Measurements from ENCODE around the gene ZFP36L1.

Gene ZFP36L1, protein sequence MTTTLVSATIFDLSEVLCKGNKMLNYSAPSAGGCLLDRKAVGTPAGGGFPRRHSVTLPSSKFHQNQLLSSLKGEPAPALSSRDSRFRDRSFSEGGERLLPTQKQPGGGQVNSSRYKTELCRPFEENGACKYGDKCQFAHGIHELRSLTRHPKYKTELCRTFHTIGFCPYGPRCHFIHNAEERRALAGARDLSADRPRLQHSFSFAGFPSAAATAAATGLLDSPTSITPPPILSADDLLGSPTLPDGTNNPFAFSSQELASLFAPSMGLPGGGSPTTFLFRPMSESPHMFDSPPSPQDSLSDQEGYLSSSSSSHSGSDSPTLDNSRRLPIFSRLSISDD

DNA sequence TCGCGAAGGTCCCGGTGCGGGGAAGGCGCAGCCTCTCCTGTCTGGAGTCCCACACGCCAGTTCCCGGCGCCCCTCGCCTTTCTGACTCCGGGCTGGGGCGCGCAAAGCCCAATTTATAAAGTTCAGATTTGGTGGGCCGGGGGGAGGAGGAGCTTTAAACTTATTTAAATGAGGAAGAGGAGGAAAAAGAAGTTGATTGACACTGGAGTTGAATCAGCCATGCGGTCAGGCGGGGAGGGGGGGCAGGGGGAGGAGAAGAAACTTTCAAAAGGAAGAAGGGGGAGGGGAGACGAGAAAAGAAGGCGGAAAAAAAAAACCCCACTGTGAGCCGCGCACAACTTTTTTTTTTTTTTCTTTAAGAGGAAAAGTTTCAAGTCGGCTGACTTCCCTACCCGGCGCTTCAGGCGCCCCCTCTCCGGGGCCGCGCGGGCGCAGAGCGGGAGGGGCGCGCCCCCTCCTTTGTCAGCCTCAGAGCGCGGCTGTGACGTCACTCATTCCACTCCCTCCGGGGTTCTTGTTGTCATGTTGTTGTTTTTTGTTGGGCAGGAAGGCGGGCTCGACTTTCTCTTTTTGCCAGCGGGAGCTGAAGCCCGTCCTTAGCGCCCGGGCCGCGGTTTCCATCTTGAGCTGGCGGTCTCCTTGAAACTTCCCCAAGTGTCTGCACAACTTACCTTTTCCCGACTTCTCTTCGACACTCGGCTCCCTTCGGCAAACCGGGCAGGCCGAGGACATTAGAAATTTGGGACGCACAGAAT, at the start of gene ZFP36L1:
ZFP36L1 (minus strand) TSS at position 89 of the 755 bp plus-strand sequence. CDS start 129 bp downstream, outside the sequence.
- peak; percentile 95 for DNase-seq (ENCODE audit: low read depth)

DNA sequence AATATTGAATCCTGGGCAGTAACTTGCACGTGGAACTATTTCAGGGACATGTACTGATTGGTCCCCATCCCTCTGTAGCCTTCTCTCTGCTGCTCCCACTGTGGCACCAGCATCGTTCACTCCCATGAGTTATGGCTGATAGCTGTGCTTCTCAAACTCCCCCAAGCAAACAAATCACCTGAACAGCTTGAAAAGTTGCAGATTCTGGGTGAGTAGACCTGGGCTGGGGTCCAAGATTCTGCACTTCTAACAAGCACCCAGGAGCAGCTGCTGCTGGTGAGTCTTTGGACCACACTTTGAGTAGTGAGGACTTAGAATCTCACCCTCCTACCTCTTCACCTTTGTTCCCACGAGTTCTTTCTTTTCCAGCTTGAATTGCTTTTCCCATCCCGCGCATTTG, 49.4 kb upstream of the ZFP36L1 start:
- no peak for DNase-seq (ENCODE audit: low read depth)

DNA sequence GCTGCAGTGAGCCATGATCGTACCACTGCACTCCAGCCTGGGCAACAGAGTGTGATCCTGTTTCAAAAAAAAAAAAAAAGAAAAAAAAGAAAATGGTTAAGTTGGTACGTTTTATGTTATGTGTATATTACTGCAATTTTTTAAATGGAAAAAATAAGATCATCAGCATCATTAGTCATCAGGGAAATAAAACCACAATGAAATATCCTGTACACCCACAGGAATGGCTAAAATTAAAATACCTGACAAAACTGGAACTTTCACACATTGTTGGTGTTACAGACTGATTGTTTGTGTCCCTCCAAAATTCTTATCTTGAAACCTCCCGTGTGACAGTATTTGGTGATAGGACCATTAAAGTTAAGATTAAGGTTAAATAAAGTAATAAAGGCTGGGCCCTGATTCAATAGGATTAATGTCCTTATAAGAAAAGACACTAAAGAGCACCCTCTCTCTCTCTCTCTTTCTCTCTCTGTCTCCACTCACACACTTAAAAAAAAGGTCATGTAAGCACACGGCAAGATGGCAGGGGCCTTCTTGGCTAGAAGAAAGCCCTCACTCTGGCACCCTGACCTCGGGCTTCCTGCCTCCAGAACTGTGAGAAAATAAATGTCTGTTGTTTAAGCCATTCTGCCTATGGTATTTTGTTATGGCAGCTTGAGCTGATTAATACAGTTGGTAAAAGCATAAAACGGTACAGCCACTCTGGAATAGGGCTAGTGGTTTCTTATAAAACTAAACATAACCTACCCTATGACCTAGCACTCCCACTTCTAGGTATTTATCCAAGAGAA, 48.3 kb upstream of the ZFP36L1 start:
- DNase-seq (ENCODE audit: low read depth): no peak

DNA sequence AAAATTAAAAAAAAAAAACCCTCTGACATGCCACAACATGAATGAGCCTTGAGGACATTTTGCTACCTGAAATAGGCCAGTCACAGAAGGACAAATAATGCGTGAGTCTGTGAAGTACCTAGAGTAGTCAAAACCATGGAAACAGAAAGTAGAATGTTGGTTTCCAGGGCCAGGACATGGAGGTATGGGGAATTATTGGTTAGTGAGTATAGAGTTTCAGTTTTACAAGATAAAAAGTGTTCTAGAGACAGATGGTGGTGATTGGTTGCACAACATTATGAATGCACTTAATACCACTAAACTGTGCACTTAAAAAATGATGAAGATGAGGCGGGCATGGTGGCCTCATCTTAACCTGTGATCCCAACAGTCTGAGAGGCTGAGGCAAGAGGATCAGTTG, 47.6 kb upstream of the ZFP36L1 start:
- no peak for DNase-seq (ENCODE audit: low read depth)

DNA sequence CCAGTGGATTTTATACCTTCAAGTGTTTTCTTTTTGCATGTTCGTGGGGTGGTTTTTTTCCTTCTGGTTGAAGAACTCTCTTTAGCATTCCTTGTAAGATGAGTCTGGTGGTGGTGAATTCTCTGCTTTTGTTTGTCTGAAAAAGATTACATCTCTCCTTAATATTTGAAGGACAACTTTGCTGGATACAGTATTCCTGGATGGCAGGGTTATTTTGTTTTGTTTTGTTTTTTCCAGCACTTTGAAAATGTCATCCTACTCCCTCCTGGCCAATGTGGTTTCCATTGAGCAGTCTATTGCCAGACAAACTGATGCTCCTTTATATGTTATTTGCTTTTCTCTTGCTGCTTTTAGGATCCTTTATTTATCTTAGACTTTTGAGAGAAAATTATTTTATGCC, 43.2 kb upstream of the ZFP36L1 start:
- no peak for DNase-seq (ENCODE audit: low read depth)

DNA sequence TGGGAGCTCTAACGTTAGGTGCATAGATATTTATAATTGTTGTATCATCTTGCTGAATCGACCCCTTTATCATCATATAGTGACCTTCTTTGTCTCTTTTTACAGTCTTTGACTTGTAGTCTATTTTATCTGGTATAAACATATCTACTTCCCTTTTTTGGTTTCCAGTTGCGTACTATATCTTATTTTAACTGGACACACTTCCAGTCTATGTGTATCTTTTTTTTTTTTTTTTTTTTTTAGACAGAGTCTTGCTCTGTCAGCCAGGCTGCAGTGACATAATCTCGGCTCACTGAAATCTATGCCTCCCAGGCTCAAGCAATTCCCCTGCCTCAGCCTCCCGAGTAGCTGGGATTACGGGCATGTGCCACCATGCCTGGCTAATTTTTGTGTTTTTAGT, 41.9 kb upstream of the ZFP36L1 start:
- DNase-seq (ENCODE audit: low read depth): no peak

DNA sequence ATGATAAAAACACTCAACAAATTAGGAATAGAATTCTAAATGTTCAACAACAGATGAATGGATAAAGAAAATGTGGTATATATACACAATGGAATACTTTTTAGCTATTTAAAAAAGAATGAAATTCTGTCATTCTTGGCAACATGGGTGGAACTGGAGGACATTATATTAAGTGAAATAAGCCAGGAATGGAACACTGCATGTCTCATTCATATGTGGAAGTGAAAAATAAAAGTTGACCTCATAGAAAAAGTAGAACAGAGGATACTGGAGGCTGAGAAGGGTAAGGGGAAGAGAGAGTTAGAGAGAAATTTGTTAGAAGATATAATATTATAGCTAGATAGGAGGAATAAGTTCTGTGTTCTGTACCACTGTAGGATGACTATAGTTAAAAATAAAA, 35.8 kb upstream of the ZFP36L1 start:
- no peak for DNase-seq (ENCODE audit: low read depth)

DNA sequence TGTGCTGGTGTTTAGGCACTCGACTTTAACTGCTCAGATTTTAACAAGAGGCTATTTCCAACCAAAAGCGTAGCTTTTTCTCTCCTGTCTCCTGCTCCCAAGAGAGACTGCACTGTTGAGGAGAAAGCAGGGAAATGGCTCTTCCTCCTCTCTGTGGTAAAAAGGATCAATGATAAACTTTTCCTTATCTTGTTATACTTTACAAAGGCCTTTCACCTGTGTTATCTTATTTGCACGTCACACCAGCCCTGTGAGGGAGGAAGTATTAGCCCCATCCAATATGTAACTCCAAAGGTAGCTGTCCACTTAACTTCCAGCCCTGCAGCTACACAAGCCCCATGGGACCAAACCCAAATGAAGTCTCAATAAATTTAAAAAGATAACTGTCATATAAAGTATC, 32.9 kb upstream of the ZFP36L1 start:
- no peak for DNase-seq (ENCODE audit: low read depth)

DNA sequence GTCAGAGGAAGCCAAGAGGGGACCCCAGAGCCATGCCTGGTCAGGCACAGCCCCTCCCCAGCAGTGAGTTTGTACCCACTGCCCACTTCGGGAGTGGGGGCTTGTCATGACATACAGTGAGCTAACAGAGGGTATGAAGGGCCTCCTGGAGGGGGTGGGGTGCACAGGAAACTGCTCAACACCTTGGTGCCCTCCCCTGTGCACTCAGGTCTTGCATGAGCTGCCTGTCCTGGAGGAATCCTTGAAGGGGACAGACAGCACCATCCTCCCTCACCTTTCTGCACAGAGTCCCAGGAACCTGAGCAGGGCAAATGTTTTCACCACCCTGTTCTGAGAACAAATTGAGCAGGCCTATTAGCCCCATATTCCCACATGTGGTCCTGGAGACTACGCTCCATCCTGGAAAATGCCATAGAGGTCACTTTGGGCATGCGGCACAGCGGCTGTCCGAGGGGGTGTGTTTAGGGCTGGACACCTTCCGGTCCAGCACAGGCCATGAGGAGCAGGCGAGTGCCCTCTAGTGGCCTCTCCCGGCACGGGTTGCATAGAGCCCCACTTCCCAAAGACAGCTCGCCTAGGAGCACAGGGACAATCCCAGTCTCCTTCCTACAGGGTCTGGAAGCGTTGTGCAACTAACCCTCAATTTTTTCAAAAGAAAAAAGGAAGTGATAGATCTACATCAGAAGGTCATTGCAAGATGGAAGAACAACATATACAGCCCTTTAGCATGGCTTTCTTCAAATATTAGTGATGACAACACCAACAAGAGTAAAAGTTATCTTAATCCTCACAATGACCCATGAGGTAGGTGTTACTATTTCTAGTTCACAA, 31.9 kb upstream of the ZFP36L1 start:
- DNase-seq (ENCODE audit: low read depth): peak; percentile 44

DNA sequence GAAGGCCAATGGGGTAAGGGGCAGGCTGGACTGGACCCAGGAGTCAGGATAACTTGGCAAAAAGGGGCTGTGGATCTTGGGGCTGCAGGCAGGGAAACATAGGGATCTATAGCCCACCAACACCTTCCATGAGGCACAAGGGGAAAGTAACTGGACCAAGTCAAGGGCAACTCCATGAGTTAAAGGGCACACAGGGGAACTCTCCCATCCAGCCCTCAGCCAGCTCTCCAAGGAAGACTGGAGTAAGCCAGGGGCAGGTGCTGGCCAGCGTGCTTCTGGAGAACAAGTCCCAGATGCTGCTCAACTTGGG, 31.3 kb upstream of the ZFP36L1 start:
- DNase-seq (ENCODE audit: low read depth): no peak

DNA sequence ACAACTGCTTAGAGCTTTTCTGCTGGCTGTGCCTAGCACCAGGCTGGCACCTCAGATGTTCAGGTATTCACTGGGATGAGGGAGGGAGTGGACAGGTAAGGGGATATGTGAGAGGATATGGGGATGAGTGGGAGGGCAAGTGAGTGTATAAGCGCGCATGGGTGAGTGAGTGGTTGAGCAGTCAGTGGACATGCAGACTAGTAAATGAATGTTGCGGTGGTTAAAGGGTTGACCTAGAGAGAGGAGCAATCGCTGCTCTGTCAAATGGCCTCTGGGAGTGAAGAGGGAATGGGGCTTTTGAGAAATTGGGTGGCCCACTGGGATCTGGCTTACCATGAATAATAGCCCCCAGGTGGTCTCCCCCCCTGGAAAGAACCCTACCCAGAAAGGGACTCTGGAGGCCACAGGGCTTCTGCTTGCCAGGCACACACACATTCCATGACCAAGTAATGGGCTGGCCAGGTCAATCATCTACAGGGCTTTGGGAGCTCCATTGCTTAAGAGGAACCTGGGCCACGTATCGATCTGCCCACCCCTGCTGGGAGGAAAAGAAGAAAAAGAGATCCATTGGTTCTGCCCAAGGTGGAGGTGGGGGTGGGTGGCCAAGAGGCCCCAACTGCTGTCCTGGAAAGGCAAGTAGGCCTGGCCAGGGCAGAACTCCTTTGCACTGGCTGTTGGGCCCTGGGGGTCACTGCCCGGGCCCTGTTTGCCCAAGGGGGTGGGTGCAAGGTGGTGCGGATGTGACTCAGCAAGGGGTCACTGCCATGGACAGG, 30.8 kb upstream of the ZFP36L1 start:
- DNase-seq (ENCODE audit: low read depth): no peak

DNA sequence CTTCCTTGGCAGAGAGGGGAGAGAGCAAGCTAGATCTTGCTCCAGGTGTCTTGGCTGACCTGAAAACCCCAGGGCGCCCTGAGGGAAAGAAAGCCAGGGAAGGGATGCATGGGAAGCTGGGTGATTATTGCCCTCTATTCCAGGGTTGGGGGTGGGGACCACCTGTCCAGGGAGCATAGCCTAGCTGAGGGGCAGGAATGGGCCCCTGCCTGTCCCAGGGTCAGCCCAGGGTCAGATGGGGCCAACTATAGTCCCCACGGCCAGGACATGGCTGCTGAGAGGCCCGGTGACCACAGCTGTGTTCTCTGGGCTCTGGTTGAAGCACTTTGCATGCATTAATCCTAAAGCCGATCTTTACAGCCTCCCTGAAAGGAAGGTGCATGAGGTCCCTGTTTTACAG, 30.1 kb upstream of the ZFP36L1 start:
- DNase-seq (ENCODE audit: low read depth): no peak

DNA sequence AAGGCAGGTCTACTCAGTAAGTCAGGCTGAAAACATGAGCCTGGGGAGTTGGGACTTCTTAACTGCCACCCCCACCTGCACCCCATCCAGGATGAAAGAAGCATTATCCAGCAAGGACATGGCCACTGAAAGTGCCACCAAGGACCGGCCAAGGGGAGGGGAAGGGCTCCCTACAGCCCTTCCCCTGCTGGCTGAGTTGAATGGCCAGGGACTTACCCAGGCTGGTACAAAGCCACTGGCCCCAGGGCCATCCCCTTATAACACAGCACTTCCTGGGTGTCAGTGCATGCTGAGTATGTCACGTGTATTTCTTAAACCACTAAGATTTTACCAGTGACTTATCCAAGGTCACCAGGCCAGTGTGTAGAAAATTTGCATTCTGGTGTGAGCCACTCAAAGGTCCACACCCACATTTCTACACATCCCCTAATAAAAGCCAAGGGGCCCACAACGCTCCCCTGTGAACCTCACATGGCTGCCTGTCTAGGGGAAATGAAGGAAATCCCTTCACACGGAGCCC, 29.3 kb upstream of the ZFP36L1 start:
- DNase-seq (ENCODE audit: low read depth): no peak

DNA sequence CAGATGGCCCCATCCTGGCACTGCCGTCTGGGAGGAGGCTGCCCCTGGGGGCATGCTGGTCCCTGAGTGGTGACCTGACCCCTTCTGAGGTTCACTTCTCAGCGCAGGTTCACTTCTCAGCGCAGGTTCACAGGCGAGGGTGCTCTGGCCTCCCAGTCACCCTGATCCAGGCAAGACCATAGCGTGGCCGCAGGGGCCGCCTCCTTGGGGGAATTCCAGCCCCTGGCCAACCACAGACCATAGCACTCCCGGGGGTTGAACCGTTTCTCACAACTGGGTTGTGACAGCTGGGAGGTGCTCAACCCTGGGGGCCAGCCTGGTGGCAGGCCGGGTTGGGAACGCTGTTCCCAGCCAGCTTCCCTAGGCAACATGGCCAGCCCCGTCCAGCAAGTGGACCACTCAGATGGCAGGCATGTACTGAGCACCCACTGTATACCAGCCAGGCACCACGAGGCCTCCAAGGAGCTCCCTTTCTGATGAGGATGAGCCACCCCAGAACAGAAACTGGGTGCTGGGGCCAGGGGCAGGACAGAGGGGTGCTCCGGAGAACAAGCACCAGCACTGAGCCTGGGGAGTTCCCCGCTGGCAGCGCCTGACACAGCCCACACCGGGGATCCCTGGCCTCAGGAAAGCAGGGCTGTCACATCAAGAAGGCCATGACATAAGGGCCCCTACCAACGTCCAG, 28.3 kb upstream of the ZFP36L1 start:
- DNase-seq (ENCODE audit: low read depth): no peak

DNA sequence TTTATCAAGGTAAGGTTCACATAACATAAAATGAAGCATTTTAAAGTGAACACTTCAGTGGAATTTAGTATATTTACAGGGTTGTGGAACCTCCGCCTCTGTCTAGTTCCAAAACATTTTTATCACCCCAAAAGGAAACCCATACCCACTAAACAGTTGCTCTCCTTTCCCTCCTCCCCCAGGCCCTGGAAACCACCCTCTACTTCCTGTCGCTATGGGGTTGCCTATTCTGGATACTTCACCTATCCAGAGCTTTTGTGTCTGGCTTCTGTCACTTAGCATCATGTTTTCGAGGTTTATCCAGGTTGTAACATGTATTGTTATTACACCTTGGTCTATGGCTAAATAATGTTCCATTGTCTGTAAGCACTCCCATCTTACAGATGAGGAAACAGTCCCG, 27.7 kb upstream of the ZFP36L1 start:
- no peak for DNase-seq (ENCODE audit: low read depth)

DNA sequence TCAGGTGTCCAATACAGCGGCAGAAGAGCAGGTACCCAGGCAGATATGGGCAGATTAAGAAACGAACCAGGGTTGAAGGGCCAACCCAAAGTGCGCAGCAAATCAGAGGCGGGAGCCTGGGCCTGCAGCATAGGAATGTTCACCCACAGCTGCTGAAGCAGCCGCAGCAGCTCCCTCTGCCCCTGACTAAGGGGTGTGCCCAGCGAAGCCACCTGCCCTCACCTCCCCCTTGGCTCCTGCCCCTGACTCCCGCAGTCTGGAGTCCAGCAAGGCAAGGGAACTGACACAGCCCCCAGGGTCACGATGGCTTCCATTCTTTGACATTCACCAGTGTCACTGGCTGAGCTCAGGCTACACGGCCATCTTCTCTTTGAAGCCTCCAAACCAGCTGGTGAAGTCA, 27.3 kb upstream of the ZFP36L1 start:
- DNase-seq (ENCODE audit: low read depth): no peak

DNA sequence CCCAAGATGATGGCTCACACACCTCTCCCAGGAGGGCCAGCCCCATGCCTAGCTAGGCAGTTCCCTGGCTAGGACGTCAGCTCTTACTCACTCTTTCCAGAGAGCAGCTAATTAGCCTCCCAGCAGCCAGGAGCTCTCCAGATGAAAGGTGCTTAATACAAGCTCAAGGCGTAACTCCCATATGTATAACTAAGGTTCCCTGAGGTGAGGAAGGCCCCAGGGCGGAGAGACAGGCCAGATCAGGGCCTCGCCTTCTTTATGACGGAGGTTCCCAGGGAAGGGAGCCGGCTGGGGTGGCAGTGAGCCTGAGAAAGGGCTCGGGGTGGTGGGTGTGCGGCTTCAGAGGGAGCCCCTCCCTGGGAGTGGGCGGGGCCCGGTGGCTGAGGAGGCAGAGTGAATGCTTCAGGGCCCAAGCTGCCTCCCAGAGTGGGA, 26.4 kb upstream of the ZFP36L1 start:
- DNase-seq (ENCODE audit: low read depth): no peak

DNA sequence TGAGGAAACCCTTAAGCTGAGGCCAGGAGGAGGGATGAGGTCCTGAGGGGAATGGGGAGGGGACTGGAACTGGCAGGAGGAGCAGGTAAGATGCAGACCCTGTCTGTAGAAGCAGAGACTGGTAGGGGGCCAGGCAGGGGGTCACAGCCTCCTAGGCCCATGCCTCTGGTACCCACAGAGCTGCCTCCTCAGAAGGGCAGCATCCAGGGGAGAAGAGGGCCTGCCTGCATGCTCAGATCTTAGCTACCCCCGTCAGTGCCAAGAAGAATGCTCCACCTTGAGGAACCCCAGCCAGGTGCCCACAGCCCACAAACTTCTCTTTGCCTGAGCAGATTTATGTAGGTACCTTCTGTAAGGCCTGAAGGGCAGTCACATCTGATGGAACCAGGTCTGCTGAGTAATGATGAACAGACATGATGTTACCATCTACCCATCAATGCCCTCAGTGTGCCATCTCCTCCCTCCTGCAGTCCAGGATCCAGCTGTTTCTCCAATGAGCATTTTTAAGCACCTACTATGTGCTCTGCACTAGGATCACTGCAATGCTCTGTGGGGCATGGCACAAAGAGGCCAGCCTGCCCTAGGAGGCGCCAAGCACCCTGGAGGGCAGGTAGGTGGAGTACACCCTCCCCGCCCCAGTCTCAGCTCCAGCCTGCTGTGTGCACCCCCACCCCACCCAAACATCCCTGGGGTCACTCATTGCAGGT, 24.8 kb upstream of the ZFP36L1 start:
- no peak for DNase-seq (ENCODE audit: low read depth)

DNA sequence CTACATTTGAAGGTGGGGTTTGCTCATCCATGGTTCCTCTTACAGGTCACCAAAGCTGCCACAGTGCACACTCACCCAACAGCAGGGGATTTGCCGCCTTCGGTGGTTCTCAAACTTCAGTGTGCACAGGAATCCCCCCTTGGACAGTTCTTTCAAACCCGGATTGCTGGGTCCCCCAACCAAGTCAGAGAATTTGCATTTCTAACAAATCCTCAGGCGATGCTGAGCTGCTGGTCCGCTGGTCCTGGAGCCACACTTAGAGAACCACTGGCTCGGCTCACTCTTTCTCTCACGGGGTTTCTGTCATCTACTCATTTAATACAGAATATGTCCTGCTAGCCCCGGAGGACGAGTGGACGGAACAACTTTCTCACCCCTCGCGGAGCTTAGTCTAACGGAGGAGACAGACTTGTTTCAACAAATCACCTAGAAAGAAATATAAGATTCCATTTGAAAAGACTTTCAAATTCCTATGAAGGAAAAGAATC, 24.1 kb upstream of the ZFP36L1 start:
- no peak for DNase-seq (ENCODE audit: low read depth)

Measured in GM04504 (cell line).